ENCODE measurements around the gene LRRC4C. TPM values are rescaled to one million over a fixed set of nuclear protein-coding genes. Genes with fewer than 3 reads are reported as not detected.
A peak's percentile ranks its signal among the peaks of the same experiment; 100 is the strongest.

Gene LRRC4C
- polyA plus RNA-seq, 1 of the 3 experiments (the other 2 are of a cell fraction) = 0.16 TPM

GRCh38 chr11:40190294-40190693 lies 1269.2 kb downstream of the LRRC4C start (continued):
- TF ChIP-seq, protein P1, sequence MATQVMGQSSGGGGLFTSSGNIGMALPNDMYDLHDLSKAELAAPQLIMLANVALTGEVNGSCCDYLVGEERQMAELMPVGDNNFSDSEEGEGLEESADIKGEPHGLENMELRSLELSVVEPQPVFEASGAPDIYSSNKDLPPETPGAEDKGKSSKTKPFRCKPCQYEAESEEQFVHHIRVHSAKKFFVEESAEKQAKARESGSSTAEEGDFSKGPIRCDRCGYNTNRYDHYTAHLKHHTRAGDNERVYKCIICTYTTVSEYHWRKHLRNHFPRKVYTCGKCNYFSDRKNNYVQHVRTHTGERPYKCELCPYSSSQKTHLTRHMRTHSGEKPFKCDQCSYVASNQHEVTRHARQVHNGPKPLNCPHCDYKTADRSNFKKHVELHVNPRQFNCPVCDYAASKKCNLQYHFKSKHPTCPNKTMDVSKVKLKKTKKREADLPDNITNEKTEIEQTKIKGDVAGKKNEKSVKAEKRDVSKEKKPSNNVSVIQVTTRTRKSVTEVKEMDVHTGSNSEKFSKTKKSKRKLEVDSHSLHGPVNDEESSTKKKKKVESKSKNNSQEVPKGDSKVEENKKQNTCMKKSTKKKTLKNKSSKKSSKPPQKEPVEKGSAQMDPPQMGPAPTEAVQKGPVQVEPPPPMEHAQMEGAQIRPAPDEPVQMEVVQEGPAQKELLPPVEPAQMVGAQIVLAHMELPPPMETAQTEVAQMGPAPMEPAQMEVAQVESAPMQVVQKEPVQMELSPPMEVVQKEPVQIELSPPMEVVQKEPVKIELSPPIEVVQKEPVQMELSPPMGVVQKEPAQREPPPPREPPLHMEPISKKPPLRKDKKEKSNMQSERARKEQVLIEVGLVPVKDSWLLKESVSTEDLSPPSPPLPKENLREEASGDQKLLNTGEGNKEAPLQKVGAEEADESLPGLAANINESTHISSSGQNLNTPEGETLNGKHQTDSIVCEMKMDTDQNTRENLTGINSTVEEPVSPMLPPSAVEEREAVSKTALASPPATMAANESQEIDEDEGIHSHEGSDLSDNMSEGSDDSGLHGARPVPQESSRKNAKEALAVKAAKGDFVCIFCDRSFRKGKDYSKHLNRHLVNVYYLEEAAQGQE (IDR thresholded peaks at IDR 0.05; ENCODE audit: low read depth, low read length) = no peak
- no peak for TF ChIP-seq RXRA (IDR thresholded peaks at IDR 0.05; ENCODE audit: borderline replicate concordance, low read depth)
- no peak for TF ChIP-seq PBX3 (IDR thresholded peaks at IDR 0.05)
- no peak for TF ChIP-seq ELF1 (IDR thresholded peaks at IDR 0.05)
- no peak for TF ChIP-seq USF1 (IDR thresholded peaks at IDR 0.05; ENCODE audit: borderline replicate concordance, low read depth)
- peak; percentile 38; the same call in 1 of the 2 replicates for TF ChIP-seq RCOR1 (IDR thresholded peaks at IDR 0.05; ENCODE audit: low read length)
- TF ChIP-seq POLR2AphosphoS5 (IDR thresholded peaks at IDR 0.05; ENCODE audit: low read depth, low read length) = no peak
- TF ChIP-seq FOXJ3 (CRISPR knock-in tag; IDR thresholded peaks at IDR 0.05) = no peak
- TF ChIP-seq RAD21 (IDR thresholded peaks at IDR 0.05; ENCODE audit: low read length) = no peak; the same call in 1 of the 2 replicates
- TF ChIP-seq TCF12 (IDR thresholded peaks at IDR 0.05) = peak; percentile 15; the same call in 1 of the 2 replicates
- TF ChIP-seq, protein P2, sequence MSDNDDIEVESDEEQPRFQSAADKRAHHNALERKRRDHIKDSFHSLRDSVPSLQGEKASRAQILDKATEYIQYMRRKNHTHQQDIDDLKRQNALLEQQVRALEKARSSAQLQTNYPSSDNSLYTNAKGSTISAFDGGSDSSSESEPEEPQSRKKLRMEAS (IDR thresholded peaks at IDR 0.05; ENCODE audit: low read depth) = no peak
- no peak for TF ChIP-seq NRF1 (IDR thresholded peaks at IDR 0.05; ENCODE audit: low read depth, low read length)
- TF ChIP-seq IRF3 (IDR thresholded peaks at IDR 0.05; ENCODE audit: low read depth, low read length) = no peak

- Histone ChIP-seq H2AFZ (ENCODE audit: low read depth) (no peak overlapping the region), H3K9me2 (no peaks in the 10 kb centered on the region), H3K79me2 (ENCODE audit: insufficient read depth) (no peaks in the 10 kb centered on the region), H3K9ac (no peak overlapping the region), H3K9me3 (no peaks in the 10 kb centered on the region), H3K4me3 (ENCODE audit: low read depth in 2 of 2, low read length in 1 of 2) (no peak overlapping the region), H3F3A (replicated peaks; ENCODE audit: insufficient read depth) (no peaks in the 10 kb centered on the region), H4K20me1 (ENCODE audit: insufficient read depth) (no peaks in the 10 kb centered on the region), H3K36me3 (replicated peaks in 1 of 2; ENCODE audit: control insufficient read depth in 1 of 2, insufficient read depth in 2 of 2, low read length in 1 of 2) (no peaks in the 10 kb centered on the region), H3K27ac (ENCODE audit: low read depth in 2 of 2, low read length in 1 of 2) (no peak overlapping the region), H3K4me2 (no peak overlapping the region), H3K27me3 (ENCODE audit: insufficient read depth) (no peaks in the 10 kb centered on the region; the same call in 1 of the 2 replicates), H3K4me1 (ENCODE audit: control insufficient read depth in 1 of 2, insufficient read depth in 2 of 2, low read depth in 1 of 2, low read length in 1 of 2) (peaks cover 0 to 18% of the 10 kb centered on the region in 2 experiments; a peak in 2 of 4 replicates)
- no peak for DNase-seq
- ChIA-PET POLR2A (no interaction called here), CTCF (interaction anchor here (1.8 kb wide), 1 partner anchor 105 kb away, joined by 6 read pairs; no protein-coding TSS in a partner anchor)
- WGBS (ENCODE audit: low lambda C conversion rate) = 53% methylated on average over 3 of the region's 3 CpGs
- TF ChIP-seq ELF1 (IDR thresholded peaks at IDR 0.05) (no peak), TAF1 (IDR thresholded peaks at IDR 0.05; ENCODE audit: borderline replicate concordance, low read depth, low read length) (no peak), USF1 (IDR thresholded peaks at IDR 0.05; ENCODE audit: borderline replicate concordance, low read depth) (no peak), POLR2AphosphoS5 (IDR thresholded peaks at IDR 0.05; ENCODE audit: low read depth, low read length) (no peak), RCOR1 (IDR thresholded peaks at IDR 0.05; ENCODE audit: low read length) (no peak), YY1 (IDR thresholded peaks at IDR 0.05; ENCODE audit: low read depth) (no peak), PBX3 (IDR thresholded peaks at IDR 0.05) (no peak)
- TF ChIP-seq, protein P3, sequence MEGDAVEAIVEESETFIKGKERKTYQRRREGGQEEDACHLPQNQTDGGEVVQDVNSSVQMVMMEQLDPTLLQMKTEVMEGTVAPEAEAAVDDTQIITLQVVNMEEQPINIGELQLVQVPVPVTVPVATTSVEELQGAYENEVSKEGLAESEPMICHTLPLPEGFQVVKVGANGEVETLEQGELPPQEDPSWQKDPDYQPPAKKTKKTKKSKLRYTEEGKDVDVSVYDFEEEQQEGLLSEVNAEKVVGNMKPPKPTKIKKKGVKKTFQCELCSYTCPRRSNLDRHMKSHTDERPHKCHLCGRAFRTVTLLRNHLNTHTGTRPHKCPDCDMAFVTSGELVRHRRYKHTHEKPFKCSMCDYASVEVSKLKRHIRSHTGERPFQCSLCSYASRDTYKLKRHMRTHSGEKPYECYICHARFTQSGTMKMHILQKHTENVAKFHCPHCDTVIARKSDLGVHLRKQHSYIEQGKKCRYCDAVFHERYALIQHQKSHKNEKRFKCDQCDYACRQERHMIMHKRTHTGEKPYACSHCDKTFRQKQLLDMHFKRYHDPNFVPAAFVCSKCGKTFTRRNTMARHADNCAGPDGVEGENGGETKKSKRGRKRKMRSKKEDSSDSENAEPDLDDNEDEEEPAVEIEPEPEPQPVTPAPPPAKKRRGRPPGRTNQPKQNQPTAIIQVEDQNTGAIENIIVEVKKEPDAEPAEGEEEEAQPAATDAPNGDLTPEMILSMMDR (IDR thresholded peaks at IDR 0.05) = no peak
- TF ChIP-seq, protein P4, sequence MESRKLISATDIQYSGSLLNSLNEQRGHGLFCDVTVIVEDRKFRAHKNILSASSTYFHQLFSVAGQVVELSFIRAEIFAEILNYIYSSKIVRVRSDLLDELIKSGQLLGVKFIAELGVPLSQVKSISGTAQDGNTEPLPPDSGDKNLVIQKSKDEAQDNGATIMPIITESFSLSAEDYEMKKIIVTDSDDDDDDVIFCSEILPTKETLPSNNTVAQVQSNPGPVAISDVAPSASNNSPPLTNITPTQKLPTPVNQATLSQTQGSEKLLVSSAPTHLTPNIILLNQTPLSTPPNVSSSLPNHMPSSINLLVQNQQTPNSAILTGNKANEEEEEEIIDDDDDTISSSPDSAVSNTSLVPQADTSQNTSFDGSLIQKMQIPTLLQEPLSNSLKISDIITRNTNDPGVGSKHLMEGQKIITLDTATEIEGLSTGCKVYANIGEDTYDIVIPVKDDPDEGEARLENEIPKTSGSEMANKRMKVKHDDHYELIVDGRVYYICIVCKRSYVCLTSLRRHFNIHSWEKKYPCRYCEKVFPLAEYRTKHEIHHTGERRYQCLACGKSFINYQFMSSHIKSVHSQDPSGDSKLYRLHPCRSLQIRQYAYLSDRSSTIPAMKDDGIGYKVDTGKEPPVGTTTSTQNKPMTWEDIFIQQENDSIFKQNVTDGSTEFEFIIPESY (IDR thresholded peaks at IDR 0.05; ENCODE audit: borderline replicate concordance, low read depth) = no peak
Measured at GRCh38 chr11:40188848-40189247, 1270.6 kb downstream of the LRRC4C start.

Data from SK-N-SH (cell line).